HEK293 (cell line): ENCODE results near the gene KRT8.

ENCODE experiments used
- CTCF ChIA-PET: fragments of 350-600 bp; formaldehyde crosslinking; extraction: SDS; loops from one replicate; lab custom pipeline; 2021; ENCODE audit warnings: antibody characterized with exemption; lab: Yijun Ruan, JAX
- POLR2A ChIA-PET: fragments of 300-600 bp; formaldehyde crosslinking; extraction: SDS; loops from one replicate; lab custom pipeline; 2020; ENCODE audit warnings: antibody characterized with exemption, inconsistent platforms; lab: Yijun Ruan, JAX
- H3K27ac ChIP-seq: fragments of 200-500 bp; sonication (Bioruptor generic); 2 replicates; pipeline ENCODE4 v1.5.1; 2014; ENCODE audit warnings: low read depth, low read length, control low read depth, inconsistent platforms; ENCODE audit errors: extremely low read depth
- H3K36me3 ChIP-seq, 2 experiments: fragments of 200-500 bp in 1 of 2; sonication (Bioruptor generic) in 1 of 2; 1 replicate in 1 of 2; 2 replicates in 1 of 2; pipeline ENCODE4 v1.5.1; 2014 to 2017; ENCODE audit warnings: inconsistent platforms in 2 of 2, low read length in 2 of 2; ENCODE audit not compliant: control insufficient read depth in 2 of 2, insufficient read depth in 1 of 2
- H3K4me1 ChIP-seq: fragments of 200-500 bp; sonication (Bioruptor generic); 2 replicates; pipeline ENCODE4 v1.5.1; 2014; ENCODE audit warnings: mild to moderate bottlenecking, low read length, inconsistent platforms; ENCODE audit not compliant: control insufficient read depth, insufficient read depth
- H3K4me3 ChIP-seq: 2 replicates; pipeline ENCODE4 v1.5.1; 2011; ENCODE audit warnings: low read depth, mild to moderate bottlenecking, control low read depth, low read length, moderate library complexity
- H3K9me3 ChIP-seq: fragments of 200-500 bp; sonication (Bioruptor generic); 2 replicates; pipeline ENCODE4 v1.5.1; 2014; ENCODE audit warnings: low read depth, low read length, inconsistent platforms; ENCODE audit not compliant: control insufficient read depth, insufficient read depth
- GLI2 ChIP-seq: fragments of 450-650 bp; formaldehyde crosslinking; IDR thresholded peaks from 2 replicates; pipeline ENCODE4; 2017; ENCODE audit warnings: missing biosample characterization, missing genetic modification characterization, low read depth, borderline replicate concordance
- WT1 ChIP-seq: fragments of 450-650 bp; formaldehyde crosslinking; IDR thresholded peaks from 2 replicates; pipeline ENCODE4 v1.5.1; 2016; ENCODE audit warnings: missing biosample characterization, missing genetic modification characterization
- ZFHX2 ChIP-seq: fragments of 450-650 bp; formaldehyde crosslinking; conservative IDR thresholded peaks from 2 replicates; pipeline ENCODE4 v1.5.1; 2016; ENCODE audit warnings: missing biosample characterization, missing genetic modification characterization
- ZNF138 ChIP-seq: fragments of 450-650 bp; formaldehyde crosslinking; IDR thresholded peaks from 2 replicates; pipeline ENCODE4 v1.5.1; 2016; ENCODE audit warnings: missing biosample characterization, missing genetic modification characterization, borderline replicate concordance
- ZNF2 ChIP-seq: fragments of 450-650 bp; formaldehyde crosslinking; IDR thresholded peaks from 2 replicates; pipeline ENCODE4 v1.5.1; 2016; ENCODE audit warnings: missing biosample characterization, missing genetic modification characterization
- ZNF302 ChIP-seq: fragments of 450-650 bp; formaldehyde crosslinking; IDR thresholded peaks from 2 replicates; pipeline ENCODE4 v1.5.1; 2016; ENCODE audit warnings: missing biosample characterization, missing genetic modification characterization, low read depth
- ZNF48 ChIP-seq: fragments of 450-650 bp; formaldehyde crosslinking; IDR thresholded peaks from 2 replicates; pipeline ENCODE4 v1.5.1; 2016; ENCODE audit warnings: missing biosample characterization, missing genetic modification characterization
- ZNF529 ChIP-seq: fragments of 450-650 bp; formaldehyde crosslinking; IDR thresholded peaks from 2 replicates; pipeline ENCODE4 v1.5.1; 2017; ENCODE audit warnings: missing genetic modification characterization, missing biosample characterization; ENCODE audit not compliant: insufficient replicate concordance
- ZNF530 ChIP-seq: fragments of 450-650 bp; formaldehyde crosslinking; IDR thresholded peaks from 2 replicates; pipeline ENCODE4 v1.5.1; 2016; ENCODE audit warnings: low read depth, missing biosample characterization, missing genetic modification characterization
- ZNF626 ChIP-seq: fragments of 450-650 bp; sonication (Bioruptor Pico); formaldehyde crosslinking; IDR thresholded peaks from 2 replicates; pipeline ENCODE4 v1.5.1; 2018; ENCODE audit warnings: missing biosample characterization, missing genetic modification characterization, inconsistent platforms
- ZNF629 ChIP-seq: fragments of 450-650 bp; formaldehyde crosslinking; IDR thresholded peaks from 2 replicates; pipeline ENCODE4 v1.5.1; 2017; ENCODE audit warnings: missing biosample characterization, missing genetic modification characterization
- ZNF837 ChIP-seq: fragments of 450-650 bp; formaldehyde crosslinking; IDR thresholded peaks from 2 replicates; pipeline ENCODE4 v1.5.1; 2016; ENCODE audit warnings: missing biosample characterization, missing genetic modification characterization
- TF ChIP-seq, protein P1 (sequence below): fragments of 450-650 bp; formaldehyde crosslinking; IDR thresholded peaks from 2 replicates; pipeline ENCODE4 v1.5.1; 2016; ENCODE audit warnings: missing biosample characterization, missing genetic modification characterization
- TF ChIP-seq, protein P2 (sequence below): fragments of 450-650 bp; formaldehyde crosslinking; IDR thresholded peaks from 2 replicates; pipeline ENCODE4 v1.5.1; 2016; ENCODE audit warnings: missing biosample characterization, missing genetic modification characterization, low read depth
- TF ChIP-seq, protein P3 (sequence below): fragments of 450-650 bp; formaldehyde crosslinking; IDR thresholded peaks from 2 replicates; pipeline ENCODE4 v1.5.1; 2016; ENCODE audit warnings: missing biosample characterization, missing genetic modification characterization, borderline replicate concordance
- TF ChIP-seq, protein P4 (sequence below): fragments of 450-650 bp; formaldehyde crosslinking; IDR thresholded peaks from 2 replicates; pipeline ENCODE4 v1.5.1; 2016; ENCODE audit warnings: missing biosample characterization, missing genetic modification characterization, low read depth
- TF ChIP-seq, protein P5 (sequence below): fragments of 450-650 bp; IDR thresholded peaks from 2 replicates; pipeline ENCODE4 v1.5.1; 2018; ENCODE audit warnings: missing biosample characterization, mild to moderate bottlenecking, missing genetic modification characterization
- TF ChIP-seq, protein P6 (sequence below): fragments of 450-650 bp; formaldehyde crosslinking; IDR thresholded peaks from 2 replicates; pipeline ENCODE4 v1.5.1; 2016; ENCODE audit warnings: missing biosample characterization, missing genetic modification characterization

The KRT8 gene

DNA sequence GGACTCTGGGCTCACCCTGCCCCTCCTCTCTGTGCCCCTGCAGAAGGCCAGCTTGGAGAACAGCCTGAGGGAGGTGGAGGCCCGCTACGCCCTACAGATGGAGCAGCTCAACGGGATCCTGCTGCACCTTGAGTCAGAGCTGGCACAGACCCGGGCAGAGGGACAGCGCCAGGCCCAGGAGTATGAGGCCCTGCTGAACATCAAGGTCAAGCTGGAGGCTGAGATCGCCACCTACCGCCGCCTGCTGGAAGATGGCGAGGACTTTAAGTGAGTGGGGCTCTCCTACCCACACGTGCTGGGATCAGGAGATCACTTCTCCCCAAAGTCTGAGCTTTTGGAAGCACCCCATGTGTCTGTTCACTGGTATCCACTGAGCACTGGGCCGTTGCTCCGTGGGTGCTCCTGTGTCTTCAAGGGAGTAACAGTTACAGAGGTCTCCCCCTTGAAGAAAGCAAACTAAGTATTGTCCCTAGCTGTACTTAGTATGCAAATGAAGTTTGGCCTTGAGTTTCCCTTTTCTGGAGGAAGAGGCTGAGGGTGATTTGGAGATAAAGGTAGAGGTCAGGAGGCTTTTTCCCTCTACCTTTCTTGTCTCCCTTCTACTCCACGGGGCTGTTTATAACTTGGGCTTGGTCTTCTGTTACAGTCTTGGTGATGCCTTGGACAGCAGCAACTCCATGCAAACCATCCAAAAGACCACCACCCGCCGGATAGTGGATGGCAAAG, 47.4 kb upstream of the KRT8 start:
- H3K27ac ChIP-seq: no peak overlapping the region
- no peak for TF ChIP-seq WT1 (tag by site-specific recombination)
- TF ChIP-seq ZNF629 (tag by site-specific recombination): no peak
- 0 out of 2 replicates have a peak, but pooled peaks have one; percentile 6 for TF ChIP-seq ZFHX2
- TF ChIP-seq, protein P1, sequence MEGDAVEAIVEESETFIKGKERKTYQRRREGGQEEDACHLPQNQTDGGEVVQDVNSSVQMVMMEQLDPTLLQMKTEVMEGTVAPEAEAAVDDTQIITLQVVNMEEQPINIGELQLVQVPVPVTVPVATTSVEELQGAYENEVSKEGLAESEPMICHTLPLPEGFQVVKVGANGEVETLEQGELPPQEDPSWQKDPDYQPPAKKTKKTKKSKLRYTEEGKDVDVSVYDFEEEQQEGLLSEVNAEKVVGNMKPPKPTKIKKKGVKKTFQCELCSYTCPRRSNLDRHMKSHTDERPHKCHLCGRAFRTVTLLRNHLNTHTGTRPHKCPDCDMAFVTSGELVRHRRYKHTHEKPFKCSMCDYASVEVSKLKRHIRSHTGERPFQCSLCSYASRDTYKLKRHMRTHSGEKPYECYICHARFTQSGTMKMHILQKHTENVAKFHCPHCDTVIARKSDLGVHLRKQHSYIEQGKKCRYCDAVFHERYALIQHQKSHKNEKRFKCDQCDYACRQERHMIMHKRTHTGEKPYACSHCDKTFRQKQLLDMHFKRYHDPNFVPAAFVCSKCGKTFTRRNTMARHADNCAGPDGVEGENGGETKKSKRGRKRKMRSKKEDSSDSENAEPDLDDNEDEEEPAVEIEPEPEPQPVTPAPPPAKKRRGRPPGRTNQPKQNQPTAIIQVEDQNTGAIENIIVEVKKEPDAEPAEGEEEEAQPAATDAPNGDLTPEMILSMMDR (tag by site-specific recombination): no peak
- no peak for TF ChIP-seq ZNF2
- H3K9me3 ChIP-seq: no peaks in the 10 kb centered on the region
- no peak overlapping the region for H3K4me3 ChIP-seq
- no peaks in the 10 kb centered on the region for H3K4me1 ChIP-seq
- ChIA-PET CTCF (interaction anchor here (0.6 to 5.1 kb wide), 7 partner anchors 18 to 73 kb away, joined by 3 to 30 read pairs (median 5); partner anchors contain the start of gene KRT8), POLR2A (interaction anchor here (0.6 to 1.7 kb wide), 6 partner anchors 10 to 706 kb away, joined by 3 to 13 read pairs (median 4); partner anchors contain the start of gene KRT8)
- peaks cover 0 to 35% of the 10 kb centered on the region in 2 experiments; a peak in 1 of 3 replicates for H3K36me3 ChIP-seq

DNA sequence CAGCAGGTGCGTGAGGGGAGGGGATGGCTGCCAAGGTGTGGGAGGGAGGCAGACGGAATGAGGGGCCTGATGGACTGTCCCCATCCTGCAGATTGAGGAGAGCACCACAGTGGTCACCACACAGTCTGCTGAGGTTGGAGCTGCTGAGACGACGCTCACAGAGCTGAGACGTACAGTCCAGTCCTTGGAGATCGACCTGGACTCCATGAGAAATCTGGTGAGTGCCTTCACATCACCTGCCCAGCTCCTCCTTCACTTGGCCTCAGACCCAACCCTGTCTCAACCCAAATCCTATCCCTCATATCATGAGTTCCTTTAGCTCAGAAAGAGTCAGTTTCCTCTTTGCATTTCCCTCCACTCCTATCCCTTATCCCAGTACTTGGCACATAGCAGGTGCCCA, 46.8 kb upstream of the KRT8 start:
- H3K4me3 ChIP-seq: no peak overlapping the region
- no peaks in the 10 kb centered on the region for H3K9me3 ChIP-seq
- ChIA-PET POLR2A (interaction anchor here (0.6 to 1.7 kb wide), 6 partner anchors 10 to 707 kb away, joined by 3 to 13 read pairs (median 4); partner anchors contain the start of gene KRT8), CTCF (interaction anchor here (0.6 to 5.1 kb wide), 7 partner anchors 18 to 73 kb away, joined by 3 to 30 read pairs (median 5); partner anchors contain the start of gene KRT8)
- H3K36me3 ChIP-seq: peaks cover 0 to 35% of the 10 kb centered on the region in 2 experiments; a peak in 1 of 3 replicates
- H3K4me1 ChIP-seq: no peaks in the 10 kb centered on the region
- no peak overlapping the region for H3K27ac ChIP-seq
- TF ChIP-seq, protein P2, sequence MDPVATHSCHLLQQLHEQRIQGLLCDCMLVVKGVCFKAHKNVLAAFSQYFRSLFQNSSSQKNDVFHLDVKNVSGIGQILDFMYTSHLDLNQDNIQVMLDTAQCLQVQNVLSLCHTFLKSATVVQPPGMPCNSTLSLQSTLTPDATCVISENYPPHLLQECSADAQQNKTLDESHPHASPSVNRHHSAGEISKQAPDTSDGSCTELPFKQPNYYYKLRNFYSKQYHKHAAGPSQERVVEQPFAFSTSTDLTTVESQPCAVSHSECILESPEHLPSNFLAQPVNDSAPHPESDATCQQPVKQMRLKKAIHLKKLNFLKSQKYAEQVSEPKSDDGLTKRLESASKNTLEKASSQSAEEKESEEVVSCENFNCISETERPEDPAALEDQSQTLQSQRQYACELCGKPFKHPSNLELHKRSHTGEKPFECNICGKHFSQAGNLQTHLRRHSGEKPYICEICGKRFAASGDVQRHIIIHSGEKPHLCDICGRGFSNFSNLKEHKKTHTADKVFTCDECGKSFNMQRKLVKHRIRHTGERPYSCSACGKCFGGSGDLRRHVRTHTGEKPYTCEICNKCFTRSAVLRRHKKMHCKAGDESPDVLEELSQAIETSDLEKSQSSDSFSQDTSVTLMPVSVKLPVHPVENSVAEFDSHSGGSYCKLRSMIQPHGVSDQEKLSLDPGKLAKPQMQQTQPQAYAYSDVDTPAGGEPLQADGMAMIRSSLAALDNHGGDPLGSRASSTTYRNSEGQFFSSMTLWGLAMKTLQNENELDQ: no peak
- TF ChIP-seq GLI2 (tag by site-specific recombination): no peak
- TF ChIP-seq ZNF302: no peak
- no peak for TF ChIP-seq ZNF626 (tag by site-specific recombination)
- no peak for TF ChIP-seq ZNF837
- TF ChIP-seq, protein P3, sequence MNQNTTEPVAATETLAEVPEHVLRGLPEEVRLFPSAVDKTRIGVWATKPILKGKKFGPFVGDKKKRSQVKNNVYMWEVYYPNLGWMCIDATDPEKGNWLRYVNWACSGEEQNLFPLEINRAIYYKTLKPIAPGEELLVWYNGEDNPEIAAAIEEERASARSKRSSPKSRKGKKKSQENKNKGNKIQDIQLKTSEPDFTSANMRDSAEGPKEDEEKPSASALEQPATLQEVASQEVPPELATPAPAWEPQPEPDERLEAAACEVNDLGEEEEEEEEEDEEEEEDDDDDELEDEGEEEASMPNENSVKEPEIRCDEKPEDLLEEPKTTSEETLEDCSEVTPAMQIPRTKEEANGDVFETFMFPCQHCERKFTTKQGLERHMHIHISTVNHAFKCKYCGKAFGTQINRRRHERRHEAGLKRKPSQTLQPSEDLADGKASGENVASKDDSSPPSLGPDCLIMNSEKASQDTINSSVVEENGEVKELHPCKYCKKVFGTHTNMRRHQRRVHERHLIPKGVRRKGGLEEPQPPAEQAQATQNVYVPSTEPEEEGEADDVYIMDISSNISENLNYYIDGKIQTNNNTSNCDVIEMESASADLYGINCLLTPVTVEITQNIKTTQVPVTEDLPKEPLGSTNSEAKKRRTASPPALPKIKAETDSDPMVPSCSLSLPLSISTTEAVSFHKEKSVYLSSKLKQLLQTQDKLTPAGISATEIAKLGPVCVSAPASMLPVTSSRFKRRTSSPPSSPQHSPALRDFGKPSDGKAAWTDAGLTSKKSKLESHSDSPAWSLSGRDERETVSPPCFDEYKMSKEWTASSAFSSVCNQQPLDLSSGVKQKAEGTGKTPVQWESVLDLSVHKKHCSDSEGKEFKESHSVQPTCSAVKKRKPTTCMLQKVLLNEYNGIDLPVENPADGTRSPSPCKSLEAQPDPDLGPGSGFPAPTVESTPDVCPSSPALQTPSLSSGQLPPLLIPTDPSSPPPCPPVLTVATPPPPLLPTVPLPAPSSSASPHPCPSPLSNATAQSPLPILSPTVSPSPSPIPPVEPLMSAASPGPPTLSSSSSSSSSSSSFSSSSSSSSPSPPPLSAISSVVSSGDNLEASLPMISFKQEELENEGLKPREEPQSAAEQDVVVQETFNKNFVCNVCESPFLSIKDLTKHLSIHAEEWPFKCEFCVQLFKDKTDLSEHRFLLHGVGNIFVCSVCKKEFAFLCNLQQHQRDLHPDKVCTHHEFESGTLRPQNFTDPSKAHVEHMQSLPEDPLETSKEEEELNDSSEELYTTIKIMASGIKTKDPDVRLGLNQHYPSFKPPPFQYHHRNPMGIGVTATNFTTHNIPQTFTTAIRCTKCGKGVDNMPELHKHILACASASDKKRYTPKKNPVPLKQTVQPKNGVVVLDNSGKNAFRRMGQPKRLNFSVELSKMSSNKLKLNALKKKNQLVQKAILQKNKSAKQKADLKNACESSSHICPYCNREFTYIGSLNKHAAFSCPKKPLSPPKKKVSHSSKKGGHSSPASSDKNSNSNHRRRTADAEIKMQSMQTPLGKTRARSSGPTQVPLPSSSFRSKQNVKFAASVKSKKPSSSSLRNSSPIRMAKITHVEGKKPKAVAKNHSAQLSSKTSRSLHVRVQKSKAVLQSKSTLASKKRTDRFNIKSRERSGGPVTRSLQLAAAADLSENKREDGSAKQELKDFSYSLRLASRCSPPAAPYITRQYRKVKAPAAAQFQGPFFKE (tag by site-specific recombination): no peak
- TF ChIP-seq, protein P4, sequence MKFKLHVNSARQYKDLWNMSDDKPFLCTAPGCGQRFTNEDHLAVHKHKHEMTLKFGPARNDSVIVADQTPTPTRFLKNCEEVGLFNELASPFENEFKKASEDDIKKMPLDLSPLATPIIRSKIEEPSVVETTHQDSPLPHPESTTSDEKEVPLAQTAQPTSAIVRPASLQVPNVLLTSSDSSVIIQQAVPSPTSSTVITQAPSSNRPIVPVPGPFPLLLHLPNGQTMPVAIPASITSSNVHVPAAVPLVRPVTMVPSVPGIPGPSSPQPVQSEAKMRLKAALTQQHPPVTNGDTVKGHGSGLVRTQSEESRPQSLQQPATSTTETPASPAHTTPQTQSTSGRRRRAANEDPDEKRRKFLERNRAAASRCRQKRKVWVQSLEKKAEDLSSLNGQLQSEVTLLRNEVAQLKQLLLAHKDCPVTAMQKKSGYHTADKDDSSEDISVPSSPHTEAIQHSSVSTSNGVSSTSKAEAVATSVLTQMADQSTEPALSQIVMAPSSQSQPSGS (tag by site-specific recombination): no peak
- TF ChIP-seq, protein P5, sequence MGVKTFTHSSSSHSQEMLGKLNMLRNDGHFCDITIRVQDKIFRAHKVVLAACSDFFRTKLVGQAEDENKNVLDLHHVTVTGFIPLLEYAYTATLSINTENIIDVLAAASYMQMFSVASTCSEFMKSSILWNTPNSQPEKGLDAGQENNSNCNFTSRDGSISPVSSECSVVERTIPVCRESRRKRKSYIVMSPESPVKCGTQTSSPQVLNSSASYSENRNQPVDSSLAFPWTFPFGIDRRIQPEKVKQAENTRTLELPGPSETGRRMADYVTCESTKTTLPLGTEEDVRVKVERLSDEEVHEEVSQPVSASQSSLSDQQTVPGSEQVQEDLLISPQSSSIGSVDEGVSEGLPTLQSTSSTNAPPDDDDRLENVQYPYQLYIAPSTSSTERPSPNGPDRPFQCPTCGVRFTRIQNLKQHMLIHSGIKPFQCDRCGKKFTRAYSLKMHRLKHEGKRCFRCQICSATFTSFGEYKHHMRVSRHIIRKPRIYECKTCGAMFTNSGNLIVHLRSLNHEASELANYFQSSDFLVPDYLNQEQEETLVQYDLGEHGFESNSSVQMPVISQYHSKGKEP (tag by site-specific recombination): no peak
- no peak for TF ChIP-seq ZNF48 (tag by site-specific recombination)
- TF ChIP-seq ZNF529: no peak
- no peak for TF ChIP-seq ZNF138
- TF ChIP-seq, protein P6, sequence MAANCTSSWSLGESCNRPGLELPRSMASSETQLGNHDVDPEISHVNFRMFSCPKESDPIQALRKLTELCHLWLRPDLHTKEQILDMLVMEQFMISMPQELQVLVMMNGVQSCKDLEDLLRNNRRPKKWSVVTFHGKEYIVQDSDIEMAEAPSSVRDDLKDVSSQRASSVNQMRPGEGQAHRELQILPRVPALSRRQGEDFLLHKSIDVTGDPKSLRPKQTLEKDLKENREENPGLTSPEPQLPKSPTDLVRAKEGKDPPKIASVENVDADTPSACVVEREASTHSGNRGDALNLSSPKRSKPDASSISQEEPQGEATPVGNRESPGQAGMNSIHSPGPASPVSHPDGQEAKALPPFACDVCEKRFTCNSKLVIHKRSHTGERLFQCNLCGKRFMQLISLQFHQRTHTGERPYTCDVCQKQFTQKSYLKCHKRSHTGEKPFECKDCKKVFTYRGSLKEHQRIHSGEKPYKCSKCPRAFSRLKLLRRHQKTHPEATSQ: no peak
- TF ChIP-seq ZNF530: no peak
